Measurements from ENCODE around the gene C16orf54.
"Not testable (repeated sequence)": the region's sequence is repeated elsewhere in the genome, so short reads cannot be mapped to it uniquely, and the experiment has no call there.

The C16orf54 gene

DNA sequence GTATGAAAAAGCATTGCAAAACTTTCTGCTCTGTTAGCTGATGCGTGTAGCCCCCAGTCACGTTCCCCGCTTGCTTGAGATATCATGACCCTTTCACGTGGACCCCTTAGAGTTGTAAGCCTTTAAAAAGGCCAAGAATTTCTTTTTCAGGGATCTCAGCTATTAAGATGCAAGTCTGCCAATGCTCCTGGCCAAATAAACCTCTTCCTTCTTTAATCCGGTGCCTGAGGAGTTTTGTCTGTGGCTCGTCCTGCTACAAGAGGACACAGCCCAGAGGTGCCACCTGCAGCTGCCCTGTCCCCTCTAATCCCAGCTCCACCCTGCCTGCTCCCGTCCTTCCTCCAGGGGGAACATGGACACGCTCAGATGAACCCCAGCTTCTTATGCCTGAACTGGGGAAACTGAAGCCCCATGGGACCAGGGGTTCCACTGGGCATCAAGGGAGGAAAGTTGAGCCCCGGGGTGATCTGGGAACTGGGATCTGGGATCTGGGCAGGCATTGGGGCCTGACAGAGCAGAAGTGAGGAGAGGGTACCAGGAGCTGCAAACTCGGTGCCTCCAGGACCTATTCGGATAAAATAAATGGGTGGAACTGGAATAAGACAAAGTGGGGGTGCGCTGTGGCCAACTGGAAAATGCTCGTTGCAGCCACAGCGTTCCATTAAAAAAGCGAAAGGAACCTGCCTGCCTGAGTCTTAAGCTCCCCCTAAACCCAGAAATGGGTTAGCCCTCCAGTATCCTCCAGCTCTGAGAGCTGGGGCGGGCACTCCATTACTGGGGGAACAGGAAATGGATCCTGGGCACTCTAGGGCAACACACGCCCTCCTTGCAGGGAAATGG lies 47.1 kb downstream of the C16orf54 start:
- Histone ChIP-seq H3K27me3 (ENCODE audit: control insufficient read depth in 1 of 2, insufficient read depth in 2 of 2, low read length in 2 of 2) (no peaks in the 10 kb centered on the region), H3K4me3 (ENCODE audit: low read depth in 1 of 2, low read length in 2 of 2) (no peak overlapping the region), H3K9me3 (ENCODE audit: control insufficient read depth in 1 of 2, low read length in 2 of 2) (no peaks in the 10 kb centered on the region), H3K27ac (ENCODE audit: low read depth, low read length) (no peak overlapping the region), H3K36me3 (ENCODE audit: control insufficient read depth in 1 of 2, insufficient read depth in 2 of 2, low read length in 2 of 2) (no peaks in the 10 kb centered on the region), H3K9ac (ENCODE audit: low read depth in 1 of 2, low read length in 2 of 2) (no peak overlapping the region), H3K4me1 (ENCODE audit: control insufficient read depth in 1 of 2, insufficient read depth in 2 of 2, low read length in 2 of 2) (peaks cover 0 to 3% of the 10 kb centered on the region in 2 donors)

GRCh38 chr16:29698042-29698441 lies 47.7 kb downstream of the C16orf54 start:
- no peaks in the 10 kb centered on the region for H3K36me3 ChIP-seq (ENCODE audit: control insufficient read depth in 1 of 2, insufficient read depth in 2 of 2, low read length in 2 of 2)
- no peaks in the 10 kb centered on the region for H3K27me3 ChIP-seq (ENCODE audit: control insufficient read depth in 1 of 2, insufficient read depth in 2 of 2, low read length in 2 of 2)
- no peak overlapping the region for H3K4me3 ChIP-seq (ENCODE audit: low read depth in 1 of 2, low read length in 2 of 2)
- H3K9me3 ChIP-seq (ENCODE audit: control insufficient read depth in 1 of 2, low read length in 2 of 2) = no peaks in the 10 kb centered on the region
- H3K9ac ChIP-seq (ENCODE audit: low read depth in 1 of 2, low read length in 2 of 2) = no peak overlapping the region
- peaks cover 0 to 3% of the 10 kb centered on the region in 2 donors for H3K4me1 ChIP-seq (ENCODE audit: control insufficient read depth in 1 of 2, insufficient read depth in 2 of 2, low read length in 2 of 2)
- no peak overlapping the region for H3K27ac ChIP-seq (ENCODE audit: low read depth, low read length)

GRCh38 chr16:29697391-29697790 lies 48.4 kb downstream of the C16orf54 start:
- Histone ChIP-seq H3K4me1 (ENCODE audit: control insufficient read depth in 1 of 2, insufficient read depth in 2 of 2, low read length in 2 of 2) (peaks cover 0 to 3% of the 10 kb centered on the region in 2 donors), H3K27me3 (ENCODE audit: control insufficient read depth in 1 of 2, insufficient read depth in 2 of 2, low read length in 2 of 2) (no peaks in the 10 kb centered on the region), H3K9me3 (ENCODE audit: control insufficient read depth in 1 of 2, low read length in 2 of 2) (no peaks in the 10 kb centered on the region), H3K36me3 (ENCODE audit: control insufficient read depth in 1 of 2, insufficient read depth in 2 of 2, low read length in 2 of 2) (no peaks in the 10 kb centered on the region), H3K4me3 (ENCODE audit: low read depth in 1 of 2, low read length in 2 of 2) (no peak overlapping the region), H3K27ac (ENCODE audit: low read depth, low read length) (no peak overlapping the region), H3K9ac (ENCODE audit: low read depth in 1 of 2, low read length in 2 of 2) (no peak overlapping the region)

DNA sequence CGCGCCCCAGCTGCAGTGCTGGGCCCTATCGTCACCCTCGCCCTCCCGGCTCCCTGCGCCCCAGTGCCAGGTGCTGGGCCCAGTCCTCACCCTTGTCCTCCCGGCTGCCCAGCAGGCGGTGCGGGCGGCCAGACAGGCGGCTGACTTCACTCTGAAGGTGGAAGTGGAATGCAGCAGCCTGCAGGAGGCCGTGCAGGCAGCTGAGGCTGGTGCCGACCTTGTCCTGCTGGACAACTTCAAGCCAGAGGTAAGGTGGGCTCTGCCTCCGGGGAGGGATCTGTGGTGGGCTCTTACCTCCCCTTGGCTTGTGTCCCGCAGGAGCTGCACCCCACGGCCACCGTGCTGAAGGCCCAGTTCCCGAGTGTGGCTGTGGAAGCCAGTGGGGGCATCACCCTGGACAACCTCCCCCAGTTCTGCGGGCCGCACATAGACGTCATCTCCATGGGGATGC lies 48.9 kb downstream of the C16orf54 start:
- H3K9me3 ChIP-seq (ENCODE audit: control insufficient read depth in 1 of 2, low read length in 2 of 2) = no peaks in the 10 kb centered on the region
- peaks cover 0 to 3% of the 10 kb centered on the region in 2 donors for H3K4me1 ChIP-seq (ENCODE audit: control insufficient read depth in 1 of 2, insufficient read depth in 2 of 2, low read length in 2 of 2)
- no peak overlapping the region for H3K27ac ChIP-seq (ENCODE audit: low read depth, low read length)
- no peaks in the 10 kb centered on the region for H3K36me3 ChIP-seq (ENCODE audit: control insufficient read depth in 1 of 2, insufficient read depth in 2 of 2, low read length in 2 of 2)
- H3K27me3 ChIP-seq (ENCODE audit: control insufficient read depth in 1 of 2, insufficient read depth in 2 of 2, low read length in 2 of 2) = no peaks in the 10 kb centered on the region
- H3K9ac ChIP-seq (ENCODE audit: low read depth in 1 of 2, low read length in 2 of 2) = no peak overlapping the region
- H3K4me3 ChIP-seq (ENCODE audit: low read depth in 1 of 2, low read length in 2 of 2) = no peak overlapping the region

GRCh38 chr16:29695675-29696074 lies 50.1 kb downstream of the C16orf54 start:
- H3K27me3 ChIP-seq (ENCODE audit: control insufficient read depth in 1 of 2, insufficient read depth in 2 of 2, low read length in 2 of 2); H3K4me1 ChIP-seq (ENCODE audit: control insufficient read depth in 1 of 2, insufficient read depth in 2 of 2, low read length in 2 of 2); H3K36me3 ChIP-seq (ENCODE audit: control insufficient read depth in 1 of 2, insufficient read depth in 2 of 2, low read length in 2 of 2); H3K27ac ChIP-seq (ENCODE audit: low read depth, low read length); H3K4me3 ChIP-seq (ENCODE audit: low read depth in 1 of 2, low read length in 2 of 2); H3K9ac ChIP-seq (ENCODE audit: low read depth in 1 of 2, low read length in 2 of 2); H3K9me3 ChIP-seq (ENCODE audit: control insufficient read depth in 1 of 2, low read length in 2 of 2): not testable (repeated sequence)

DNA sequence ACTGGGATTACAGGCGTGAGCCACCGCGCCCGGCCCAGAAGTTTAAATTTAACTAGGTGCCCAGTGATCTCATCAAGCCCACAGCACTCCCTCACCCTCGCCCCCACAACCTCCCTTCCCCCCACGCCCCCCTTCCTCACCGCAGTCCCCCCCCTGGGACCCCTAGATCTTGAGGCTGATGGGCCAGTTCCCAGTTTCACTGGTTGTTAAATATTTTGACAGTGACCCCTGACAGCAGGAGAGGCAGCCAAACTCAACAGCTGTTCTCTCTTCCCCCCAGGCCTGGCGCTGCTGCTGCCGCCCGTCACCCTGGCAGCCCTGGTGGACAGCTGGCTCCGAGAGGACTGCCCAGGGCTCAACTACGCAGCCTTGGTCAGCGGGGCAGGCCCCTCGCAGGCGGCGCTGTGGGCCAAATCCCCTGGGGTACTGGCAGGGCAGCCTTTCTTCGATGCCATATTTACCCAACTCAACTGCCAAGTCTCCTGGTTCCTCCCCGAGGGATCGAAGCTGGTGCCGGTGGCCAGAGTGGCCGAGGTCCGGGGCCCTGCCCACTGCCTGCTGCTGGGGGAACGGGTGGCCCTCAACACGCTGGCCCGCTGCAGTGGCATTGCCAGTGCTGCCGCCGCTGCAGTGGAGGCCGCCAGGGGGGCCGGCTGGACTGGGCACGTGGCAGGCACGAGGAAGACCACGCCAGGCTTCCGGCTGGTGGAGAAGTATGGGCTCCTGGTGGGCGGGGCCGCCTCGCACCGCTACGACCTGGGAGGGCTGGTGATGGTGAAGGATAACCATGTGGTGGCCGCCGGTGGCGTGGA lies 51.2 kb downstream of the C16orf54 start:
- Histone ChIP-seq H3K9ac (ENCODE audit: low read depth in 1 of 2, low read length in 2 of 2) (no peak overlapping the region), H3K36me3 (ENCODE audit: control insufficient read depth in 1 of 2, insufficient read depth in 2 of 2, low read length in 2 of 2) (no peaks in the 10 kb centered on the region), H3K9me3 (ENCODE audit: control insufficient read depth in 1 of 2, low read length in 2 of 2) (no peaks in the 10 kb centered on the region), H3K27ac (ENCODE audit: low read depth, low read length) (no peak overlapping the region), H3K4me1 (ENCODE audit: control insufficient read depth in 1 of 2, insufficient read depth in 2 of 2, low read length in 2 of 2) (peaks cover 0 to 3% of the 10 kb centered on the region in 2 donors), H3K27me3 (ENCODE audit: control insufficient read depth in 1 of 2, insufficient read depth in 2 of 2, low read length in 2 of 2) (no peaks in the 10 kb centered on the region), H3K4me3 (ENCODE audit: low read depth in 1 of 2, low read length in 2 of 2) (no peak overlapping the region)

GRCh38 chr16:29692606-29693005 lies 53.2 kb downstream of the C16orf54 start:
- not testable (repeated sequence) for H3K27ac ChIP-seq (ENCODE audit: low read depth, low read length); H3K27me3 ChIP-seq (ENCODE audit: control insufficient read depth in 1 of 2, insufficient read depth in 2 of 2, low read length in 2 of 2); H3K4me3 ChIP-seq (ENCODE audit: low read depth in 1 of 2, low read length in 2 of 2); H3K9ac ChIP-seq (ENCODE audit: low read depth in 1 of 2, low read length in 2 of 2); H3K9me3 ChIP-seq (ENCODE audit: control insufficient read depth in 1 of 2, low read length in 2 of 2); H3K4me1 ChIP-seq (ENCODE audit: control insufficient read depth in 1 of 2, insufficient read depth in 2 of 2, low read length in 2 of 2); H3K36me3 ChIP-seq (ENCODE audit: control insufficient read depth in 1 of 2, insufficient read depth in 2 of 2, low read length in 2 of 2)

Measured in duodenal mucosa (tissue), 2 donors.